PC-3 (cell line): ENCODE data around the gene PROX1.

Experiments used
- EZH2 ChIP-seq: fragments of 300-600 bp; sonication (generic); IDR thresholded peaks from one replicate; pipeline ENCODE4 v1.6.1; 2017; ENCODE audit warnings: antibody characterized with exemption, mild to moderate bottlenecking, low read length; ENCODE audit not compliant: unreplicated experiment
- TF ChIP-seq, protein P1 (sequence below): fragments of 300-600 bp; sonication (generic); conservative IDR thresholded peaks from 2 replicates; pipeline ENCODE4 v1.5.1; 2017; ENCODE audit warnings: antibody characterized with exemption, low read depth, mild to moderate bottlenecking, low read length

DNA sequence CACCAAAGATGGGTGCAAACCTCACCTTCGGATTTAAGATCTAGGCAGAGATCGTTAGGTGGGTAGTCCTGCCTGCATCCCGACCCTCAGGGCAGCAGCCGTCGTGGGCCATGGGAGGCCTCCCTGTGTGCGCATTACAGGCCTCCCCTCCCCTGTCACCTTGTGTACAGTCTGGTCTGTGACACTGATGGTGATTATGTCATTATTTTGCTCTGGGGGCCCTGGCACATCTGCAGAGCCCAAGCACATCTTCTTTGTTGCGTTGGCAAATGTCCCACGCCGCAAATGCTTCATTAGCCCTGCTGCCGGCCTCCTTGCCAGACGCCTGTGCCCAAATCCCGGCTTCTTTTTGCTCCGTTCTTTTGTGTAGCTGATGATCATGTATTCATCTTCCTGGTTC is 31.7 kb downstream of the PROX1 start:
- TF ChIP-seq, protein P1, sequence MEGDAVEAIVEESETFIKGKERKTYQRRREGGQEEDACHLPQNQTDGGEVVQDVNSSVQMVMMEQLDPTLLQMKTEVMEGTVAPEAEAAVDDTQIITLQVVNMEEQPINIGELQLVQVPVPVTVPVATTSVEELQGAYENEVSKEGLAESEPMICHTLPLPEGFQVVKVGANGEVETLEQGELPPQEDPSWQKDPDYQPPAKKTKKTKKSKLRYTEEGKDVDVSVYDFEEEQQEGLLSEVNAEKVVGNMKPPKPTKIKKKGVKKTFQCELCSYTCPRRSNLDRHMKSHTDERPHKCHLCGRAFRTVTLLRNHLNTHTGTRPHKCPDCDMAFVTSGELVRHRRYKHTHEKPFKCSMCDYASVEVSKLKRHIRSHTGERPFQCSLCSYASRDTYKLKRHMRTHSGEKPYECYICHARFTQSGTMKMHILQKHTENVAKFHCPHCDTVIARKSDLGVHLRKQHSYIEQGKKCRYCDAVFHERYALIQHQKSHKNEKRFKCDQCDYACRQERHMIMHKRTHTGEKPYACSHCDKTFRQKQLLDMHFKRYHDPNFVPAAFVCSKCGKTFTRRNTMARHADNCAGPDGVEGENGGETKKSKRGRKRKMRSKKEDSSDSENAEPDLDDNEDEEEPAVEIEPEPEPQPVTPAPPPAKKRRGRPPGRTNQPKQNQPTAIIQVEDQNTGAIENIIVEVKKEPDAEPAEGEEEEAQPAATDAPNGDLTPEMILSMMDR: no peak
- no peak for TF ChIP-seq EZH2
